ENCODE measurements around the gene CFAP92. TPM values are rescaled to one million over a fixed set of nuclear protein-coding genes. Genes with fewer than 3 reads are reported as not detected.
"Not testable (repeated sequence)": the region's sequence is repeated elsewhere in the genome, so short reads cannot be mapped to it uniquely, and the experiment has no call there.

CFAP92 gene
- total RNA-seq, 1 donor from 2014 or later: 1.6 TPM

GRCh38 chr3:128932516-128933212, 61.2 kb downstream of the CFAP92 start:
- no peaks in the 10 kb centered on the region for H3K36me3 ChIP-seq (ENCODE audit: control insufficient read depth in 3 of 3, insufficient read depth in 3 of 3, low read length in 3 of 3)
- H3K9ac ChIP-seq (ENCODE audit: low read depth in 1 of 3, low read length in 3 of 3): no peak overlapping the region
- H3K4me1 ChIP-seq (ENCODE audit: control insufficient read depth in 3 of 3, insufficient read depth in 3 of 3, low read length in 3 of 3): no peaks in the 10 kb centered on the region

DNA sequence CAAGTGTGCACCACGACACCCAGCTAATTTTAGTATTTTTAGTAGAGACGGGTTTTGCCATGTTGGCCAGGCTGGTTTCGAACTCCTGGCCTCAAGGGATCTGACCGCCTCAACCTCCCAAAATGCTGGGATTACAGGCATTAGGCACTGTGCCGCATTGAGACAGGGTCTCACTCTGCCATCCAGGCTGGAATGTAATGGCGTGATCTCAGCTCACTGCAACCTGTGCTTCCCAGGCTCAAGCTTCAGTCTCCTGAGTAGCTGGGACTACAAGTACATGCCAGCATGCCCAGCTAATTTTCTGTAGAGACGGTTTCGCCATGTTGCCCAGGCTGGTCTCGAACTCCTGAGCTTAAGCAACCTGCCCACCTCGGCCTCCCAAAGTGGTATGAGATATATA, 62.8 kb downstream of the CFAP92 start:
- Histone ChIP-seq H3K4me3 (ENCODE audit: low read length in 3 of 3) (no peak overlapping the region), H3K9me3 (ENCODE audit: control insufficient read depth in 3 of 3, low read length in 3 of 3) (no peaks in the 10 kb centered on the region)

More at GRCh38 chr3:128932516-128933212, 61.2 kb downstream of the CFAP92 start:
- H3K9me3 ChIP-seq (ENCODE audit: control insufficient read depth in 3 of 3, low read length in 3 of 3): no peaks in the 10 kb centered on the region
- no peak overlapping the region for H3K4me3 ChIP-seq (ENCODE audit: low read length in 3 of 3)
- no peak overlapping the region for H3K27ac ChIP-seq (ENCODE audit: low read depth, low read length)
- H3K27me3 ChIP-seq (ENCODE audit: control insufficient read depth in 3 of 3, insufficient read depth in 3 of 3, low read length in 3 of 3): peaks cover 0 to 16% (median 16%) of the 10 kb centered on the region in 3 donors

GRCh38 chr3:128929364-128929763, 64.5 kb downstream of the CFAP92 start:
- H3K9me3 ChIP-seq (ENCODE audit: control insufficient read depth in 3 of 3, low read length in 3 of 3): no peaks in the 10 kb centered on the region
- H3K4me3 ChIP-seq (ENCODE audit: low read length in 3 of 3): no peak overlapping the region
- no peaks in the 10 kb centered on the region for H3K4me1 ChIP-seq (ENCODE audit: control insufficient read depth in 3 of 3, insufficient read depth in 3 of 3, low read length in 3 of 3)
- peaks cover 0 to 12% (median 8%) of the 10 kb centered on the region in 3 donors for H3K27me3 ChIP-seq (ENCODE audit: control insufficient read depth in 3 of 3, insufficient read depth in 3 of 3, low read length in 3 of 3)
- no peaks in the 10 kb centered on the region for H3K36me3 ChIP-seq (ENCODE audit: control insufficient read depth in 3 of 3, insufficient read depth in 3 of 3, low read length in 3 of 3)
- no peak overlapping the region for H3K9ac ChIP-seq (ENCODE audit: low read depth in 1 of 3, low read length in 3 of 3)
- no peak overlapping the region for H3K27ac ChIP-seq (ENCODE audit: low read depth, low read length)

More for the DNA sequence above, 62.8 kb downstream of the CFAP92 start:
- Histone ChIP-seq H3K4me1 (ENCODE audit: control insufficient read depth in 3 of 3, insufficient read depth in 3 of 3, low read length in 3 of 3) (no peaks in the 10 kb centered on the region), H3K27ac (ENCODE audit: low read depth, low read length) (no peak overlapping the region), H3K27me3 (ENCODE audit: control insufficient read depth in 3 of 3, insufficient read depth in 3 of 3, low read length in 3 of 3) (peaks cover 0 to 16% (median 13%) of the 10 kb centered on the region in 3 donors), H3K9ac (ENCODE audit: low read depth in 1 of 3, low read length in 3 of 3) (no peak overlapping the region), H3K36me3 (ENCODE audit: control insufficient read depth in 3 of 3, insufficient read depth in 3 of 3, low read length in 3 of 3) (no peaks in the 10 kb centered on the region)

- not testable (repeated sequence) for H3K27me3 ChIP-seq (ENCODE audit: control insufficient read depth in 3 of 3, insufficient read depth in 3 of 3, low read length in 3 of 3); H3K36me3 ChIP-seq (ENCODE audit: control insufficient read depth in 3 of 3, insufficient read depth in 3 of 3, low read length in 3 of 3); H3K9ac ChIP-seq (ENCODE audit: low read depth in 1 of 3, low read length in 3 of 3); H3K4me3 ChIP-seq (ENCODE audit: low read length in 3 of 3); H3K4me1 ChIP-seq (ENCODE audit: control insufficient read depth in 3 of 3, insufficient read depth in 3 of 3, low read length in 3 of 3); H3K27ac ChIP-seq (ENCODE audit: low read depth, low read length); H3K9me3 ChIP-seq (ENCODE audit: control insufficient read depth in 3 of 3, low read length in 3 of 3)
Observed at GRCh38 chr3:128923986-128924385, 69.9 kb downstream of the CFAP92 start.

GRCh38 chr3:128923576-128923975, 70.3 kb downstream of the CFAP92 start:
- H3K4me3 ChIP-seq (ENCODE audit: low read length in 3 of 3): no peak overlapping the region
- peaks cover 0 to 4% (median 4%) of the 10 kb centered on the region in 3 donors for H3K36me3 ChIP-seq (ENCODE audit: control insufficient read depth in 3 of 3, insufficient read depth in 3 of 3, low read length in 3 of 3)
- no peaks in the 10 kb centered on the region for H3K9me3 ChIP-seq (ENCODE audit: control insufficient read depth in 3 of 3, low read length in 3 of 3)
- H3K9ac ChIP-seq (ENCODE audit: low read depth in 1 of 3, low read length in 3 of 3): no peak overlapping the region
- no peaks in the 10 kb centered on the region for H3K27me3 ChIP-seq (ENCODE audit: control insufficient read depth in 3 of 3, insufficient read depth in 3 of 3, low read length in 3 of 3)
- no peak overlapping the region for H3K27ac ChIP-seq (ENCODE audit: low read depth, low read length)
- H3K4me1 ChIP-seq (ENCODE audit: control insufficient read depth in 3 of 3, insufficient read depth in 3 of 3, low read length in 3 of 3): no peaks in the 10 kb centered on the region

- Histone ChIP-seq H3K9ac (ENCODE audit: low read depth in 1 of 3, low read length in 3 of 3) (no peak overlapping the region), H3K4me1 (ENCODE audit: control insufficient read depth in 3 of 3, insufficient read depth in 3 of 3, low read length in 3 of 3) (no peaks in the 10 kb centered on the region), H3K4me3 (ENCODE audit: low read length in 3 of 3) (no peak overlapping the region), H3K27me3 (ENCODE audit: control insufficient read depth in 3 of 3, insufficient read depth in 3 of 3, low read length in 3 of 3) (no peaks in the 10 kb centered on the region), H3K27ac (ENCODE audit: low read depth, low read length) (no peak overlapping the region), H3K36me3 (ENCODE audit: control insufficient read depth in 3 of 3, insufficient read depth in 3 of 3, low read length in 3 of 3) (peaks cover 2 to 4% (median 4%) of the 10 kb centered on the region in 3 donors), H3K9me3 (ENCODE audit: control insufficient read depth in 3 of 3, low read length in 3 of 3) (no peaks in the 10 kb centered on the region)
Observed at GRCh38 chr3:128922804-128923459, 70.9 kb downstream of the CFAP92 start.

GRCh38 chr3:128919988-128920387, 73.9 kb downstream of the CFAP92 start:
- no peaks in the 10 kb centered on the region for H3K4me1 ChIP-seq (ENCODE audit: control insufficient read depth in 3 of 3, insufficient read depth in 3 of 3, low read length in 3 of 3)
- H3K36me3 ChIP-seq (ENCODE audit: control insufficient read depth in 3 of 3, insufficient read depth in 3 of 3, low read length in 3 of 3): peaks cover 18 to 27% (median 18%) of the 10 kb centered on the region in 3 donors
- H3K27ac ChIP-seq (ENCODE audit: low read depth, low read length): no peak overlapping the region
- H3K9ac ChIP-seq (ENCODE audit: low read depth in 1 of 3, low read length in 3 of 3): no peak overlapping the region
- H3K4me3 ChIP-seq (ENCODE audit: low read length in 3 of 3): no peak overlapping the region
- no peaks in the 10 kb centered on the region for H3K27me3 ChIP-seq (ENCODE audit: control insufficient read depth in 3 of 3, insufficient read depth in 3 of 3, low read length in 3 of 3)
- H3K9me3 ChIP-seq (ENCODE audit: control insufficient read depth in 3 of 3, low read length in 3 of 3): no peaks in the 10 kb centered on the region

- Histone ChIP-seq H3K9ac (ENCODE audit: low read depth in 1 of 3, low read length in 3 of 3) (no peak overlapping the region), H3K9me3 (ENCODE audit: control insufficient read depth in 3 of 3, low read length in 3 of 3) (no peaks in the 10 kb centered on the region), H3K4me1 (ENCODE audit: control insufficient read depth in 3 of 3, insufficient read depth in 3 of 3, low read length in 3 of 3) (no peaks in the 10 kb centered on the region), H3K4me3 (ENCODE audit: low read length in 3 of 3) (no peak overlapping the region), H3K27ac (ENCODE audit: low read depth, low read length) (no peak overlapping the region), H3K27me3 (ENCODE audit: control insufficient read depth in 3 of 3, insufficient read depth in 3 of 3, low read length in 3 of 3) (no peaks in the 10 kb centered on the region), H3K36me3 (ENCODE audit: control insufficient read depth in 3 of 3, insufficient read depth in 3 of 3, low read length in 3 of 3) (peaks cover 40 to 50% (median 45%) of the 10 kb centered on the region in 3 donors)
Observed at GRCh38 chr3:128917291-128917690, 76.6 kb downstream of the CFAP92 start.

DNA sequence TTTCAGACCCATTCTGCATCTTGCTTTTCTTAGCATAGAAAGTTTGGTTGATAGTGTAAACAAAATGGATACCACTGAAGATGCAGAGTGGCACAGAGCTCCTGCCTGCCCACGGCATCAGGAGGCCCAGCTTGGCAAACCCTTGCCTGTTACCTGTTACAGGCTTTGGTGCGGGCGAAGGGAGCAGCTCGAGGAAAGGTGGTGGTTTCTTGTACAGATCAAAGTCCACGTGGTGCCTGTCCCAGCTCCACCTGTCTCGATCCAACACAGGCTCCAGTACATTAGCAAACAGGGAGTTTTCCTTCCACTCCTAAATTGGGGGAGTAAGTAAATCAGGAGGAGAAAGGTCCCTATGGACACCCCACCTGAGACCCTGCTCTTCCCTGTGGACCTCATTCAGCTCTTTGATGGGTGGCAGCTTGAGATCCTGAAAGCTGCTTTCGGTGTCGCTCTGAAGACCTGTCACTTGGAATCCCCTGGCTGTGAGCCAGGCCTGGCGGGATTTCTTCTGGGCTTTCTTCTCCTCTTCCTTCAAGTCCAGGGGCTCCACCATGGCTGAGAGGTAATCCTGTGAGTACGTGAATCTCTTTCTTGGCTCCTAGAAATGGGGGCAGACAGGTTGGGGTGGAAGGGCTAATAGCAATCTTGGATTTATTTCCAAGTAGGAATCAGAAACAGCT, 78.8 kb downstream of the CFAP92 start:
- Histone ChIP-seq H3K27me3 (ENCODE audit: control insufficient read depth in 3 of 3, insufficient read depth in 3 of 3, low read length in 3 of 3) (no peaks in the 10 kb centered on the region), H3K27ac (ENCODE audit: low read depth, low read length) (no peak overlapping the region), H3K36me3 (ENCODE audit: control insufficient read depth in 3 of 3, insufficient read depth in 3 of 3, low read length in 3 of 3) (peaks cover 61 to 67% (median 63%) of the 10 kb centered on the region in 3 donors), H3K9ac (ENCODE audit: low read depth in 1 of 3, low read length in 3 of 3) (no peak overlapping the region), H3K9me3 (ENCODE audit: control insufficient read depth in 3 of 3, low read length in 3 of 3) (no peaks in the 10 kb centered on the region), H3K4me1 (ENCODE audit: control insufficient read depth in 3 of 3, insufficient read depth in 3 of 3, low read length in 3 of 3) (no peaks in the 10 kb centered on the region), H3K4me3 (ENCODE audit: low read length in 3 of 3) (no peak overlapping the region)

- Histone ChIP-seq H3K36me3 (ENCODE audit: control insufficient read depth in 3 of 3, insufficient read depth in 3 of 3, low read length in 3 of 3) (peaks cover 85 to 91% (median 91%) of the 10 kb centered on the region in 3 donors), H3K27ac (ENCODE audit: low read depth, low read length) (no peak overlapping the region), H3K4me3 (ENCODE audit: low read length in 3 of 3) (no peak overlapping the region)
Observed at GRCh38 chr3:128911911-128912310, 82.0 kb downstream of the CFAP92 start.

More at GRCh38 chr3:128911911-128912310, 82.0 kb downstream of the CFAP92 start:
- no peaks in the 10 kb centered on the region for H3K4me1 ChIP-seq (ENCODE audit: control insufficient read depth in 3 of 3, insufficient read depth in 3 of 3, low read length in 3 of 3)
- no peak overlapping the region for H3K9ac ChIP-seq (ENCODE audit: low read depth in 1 of 3, low read length in 3 of 3)
- H3K9me3 ChIP-seq (ENCODE audit: control insufficient read depth in 3 of 3, low read length in 3 of 3): no peaks in the 10 kb centered on the region
- H3K27me3 ChIP-seq (ENCODE audit: control insufficient read depth in 3 of 3, insufficient read depth in 3 of 3, low read length in 3 of 3): no peaks in the 10 kb centered on the region
